ENCODE measurements around the gene BPIFA2. TPM values are rescaled to one million over a fixed set of nuclear protein-coding genes. Genes with fewer than 3 reads are reported as not detected.

BPIFA2 gene
- total and polyA plus RNA-seq, 9 of the 15 experiments (the other 6 are each of a cell fraction or from before 2014, with no cell fraction given) = not detected

- H3K4me1 ChIP-seq (replicated peaks in 1 of 2; ENCODE audit: control insufficient read depth in 2 of 2, insufficient read depth in 2 of 2, low read length in 2 of 2) = no peaks in the 10 kb centered on the region
- H3K4me3 ChIP-seq = no peak overlapping the region
- ChIA-PET CTCF (ENCODE audit: low intra/inter-chr PET ratio) (no interaction called here), POLR2A (no interaction called here)
- TF ChIP-seq RBM25 (IDR thresholded peaks at IDR 0.05; ENCODE audit: low read depth, low read length, severe bottlenecking) = peak; percentile 79
- TF ChIP-seq SPI1 (IDR thresholded peaks at IDR 0.05; ENCODE audit: borderline replicate concordance, low read depth, low read length) = no peak
- peak; percentile 64 for TF ChIP-seq ZFP36 (IDR thresholded peaks at IDR 0.05; ENCODE audit: low read depth, low read length, partially characterized antibody)
- TF ChIP-seq BCOR (IDR thresholded peaks at IDR 0.05) = 0 out of 2 replicates have a peak, but pooled peaks have one; percentile 9
- TF ChIP-seq ZBED1 (IDR thresholded peaks at IDR 0.05) = no peak
- no peak for TF ChIP-seq NR2F6 (CRISPR knock-in tag; IDR thresholded peaks at IDR 0.05)
- no peak for TF ChIP-seq XRCC4 (IDR thresholded peaks at IDR 0.05; ENCODE audit: extremely low read depth, insufficient read depth, insufficient read length)
- no peak overlapping the region for H3K27ac ChIP-seq (ENCODE audit: extremely low read depth, low read depth, low read length)
- intact Hi-C loops (cut with micrococcal nuclease) = no loop called here
- no peak overlapping the region for H3K4me2 ChIP-seq (ENCODE audit: insufficient read depth, low read length)
- H3K9me1 ChIP-seq (ENCODE audit: control insufficient read depth, insufficient read depth, low read length) = no peaks in the 10 kb centered on the region
- no peak for DNase-seq (ENCODE audit: extremely low read depth in 1 of 4, low spot score in 3 of 4)
- H2AFZ ChIP-seq (ENCODE audit: low read depth, low read length) = no peak overlapping the region
- H4K20me1 ChIP-seq (replicated peaks; ENCODE audit: control insufficient read depth, insufficient read depth, low read length) = 0 out of 2 replicates have a peak, but pooled peaks cover 2% of the 10 kb centered on the region
- no peak for FAIRE-seq
- in situ Hi-C loops (cut with MboI) = no loop called here
- H3K9me3 ChIP-seq (replicated peaks; ENCODE audit: control insufficient read depth, insufficient read depth, low read depth, low read length) = no peaks in the 10 kb centered on the region
- H3K36me3 ChIP-seq (ENCODE audit: control insufficient read depth, insufficient read depth, low read length) = no peaks in the 10 kb centered on the region
- H3K79me2 ChIP-seq (ENCODE audit: control insufficient read depth, insufficient read depth, low read length) = no peaks in the 10 kb centered on the region
- WGBS (ENCODE audit: insufficient coverage, low coverage, missing lambda C conversion rate) = 0% methylated on average over 4 of the region's 4 CpGs
- H3K9ac ChIP-seq (ENCODE audit: insufficient read depth in 1 of 2, low read depth in 2 of 2, low read length in 2 of 2) = no peak overlapping the region
- ATAC-seq = no peak
- no TSS peak for BruUV-seq (replicated peaks)
- H3K27me3 ChIP-seq (ENCODE audit: control insufficient read depth in 2 of 2, insufficient read depth in 2 of 2, low read length in 2 of 2) = peaks cover 0 to 8% of the 10 kb centered on the region in 2 experiments; a peak in 1 of 5 replicates
Measured at GRCh38 chr20:33224399-33224798, 56.4 kb downstream of the BPIFA2 start.

GRCh38 chr20:33229843-33230242 is 61.9 kb downstream of the BPIFA2 start:
- no peak overlapping the region for H3K27ac ChIP-seq (ENCODE audit: extremely low read depth, low read depth, low read length)
- BruUV-seq (replicated peaks) = no TSS peak
- H3K27me3 ChIP-seq (ENCODE audit: control insufficient read depth in 2 of 2, insufficient read depth in 2 of 2, low read length in 2 of 2) = peaks cover 0 to 5% of the 10 kb centered on the region in 2 experiments; a peak in 1 of 5 replicates
- no peaks in the 10 kb centered on the region for H4K20me1 ChIP-seq (replicated peaks; ENCODE audit: control insufficient read depth, insufficient read depth, low read length)
- POLR2A ChIA-PET = interaction anchor here (0.6 kb wide), 1 partner anchor 19 kb away, joined by 3 read pairs; no protein-coding TSS in a partner anchor
- intact Hi-C loops (cut with micrococcal nuclease) = loop anchor here (10.0 kb wide), 1 partner anchor 65 kb away; no protein-coding TSS in a partner anchor
- no peak overlapping the region for H3K9ac ChIP-seq (ENCODE audit: insufficient read depth in 1 of 2, low read depth in 2 of 2, low read length in 2 of 2)
- H3K9me3 ChIP-seq (replicated peaks; ENCODE audit: control insufficient read depth, insufficient read depth, low read depth, low read length) = no peaks in the 10 kb centered on the region
- FAIRE-seq (no peak), DNase-seq (ENCODE audit: extremely low read depth in 1 of 4, low spot score in 3 of 4) (no peak), ATAC-seq (no peak)
- H3K4me3 ChIP-seq = no peak overlapping the region
- 0% methylated on average over 6 of the region's 6 CpGs for WGBS (ENCODE audit: insufficient coverage, low coverage, missing lambda C conversion rate)
- H3K4me2 ChIP-seq (ENCODE audit: insufficient read depth, low read length) = no peak overlapping the region
- H3K36me3 ChIP-seq (ENCODE audit: control insufficient read depth, insufficient read depth, low read length) = no peaks in the 10 kb centered on the region
- H3K9me1 ChIP-seq (ENCODE audit: control insufficient read depth, insufficient read depth, low read length) = no peaks in the 10 kb centered on the region
- H3K4me1 ChIP-seq (replicated peaks in 1 of 2; ENCODE audit: control insufficient read depth in 2 of 2, insufficient read depth in 2 of 2, low read length in 2 of 2) = no peaks in the 10 kb centered on the region
- CTCF ChIA-PET (ENCODE audit: low intra/inter-chr PET ratio) = interaction anchor here (0.7 kb wide), 1 partner anchor 8 kb away, joined by 3 read pairs; no protein-coding TSS in a partner anchor
- in situ Hi-C loops (cut with MboI) = no loop called here
- H2AFZ ChIP-seq (ENCODE audit: low read depth, low read length) = no peak overlapping the region
- no peaks in the 10 kb centered on the region for H3K79me2 ChIP-seq (ENCODE audit: control insufficient read depth, insufficient read depth, low read length)
- TF ChIP-seq POLR2H (tag; IDR thresholded peaks at IDR 0.05; ENCODE audit: low read depth) = no peak
- no peak for TF ChIP-seq ATF3 (IDR thresholded peaks at IDR 0.05)
- no peak for TF ChIP-seq ATF3 (CRISPR knock-in tag; conservative IDR thresholded peaks at IDR 0.05)
- no peak for TF ChIP-seq E4F1 (CRISPR knock-in tag; IDR thresholded peaks at IDR 0.05; ENCODE audit: borderline replicate concordance)
- no peak for TF ChIP-seq MYNN (IDR thresholded peaks at IDR 0.05)
- no peak for TF ChIP-seq MYNN (CRISPR knock-in tag; IDR thresholded peaks at IDR 0.05)
- TF ChIP-seq NFATC3 (IDR thresholded peaks at IDR 0.05) = no peak
